Smooth muscle cell (in vitro differentiated cells): ENCODE data around the gene SLC17A6. TPM values are rescaled to one million over a fixed set of nuclear protein-coding genes. Genes with fewer than 3 reads are reported as not detected.

Experiments used
- DNase-seq: peaks from one replicate; lab custom pipeline; 2025; ENCODE audit not compliant: unreplicated experiment; lab: John Stamatoyannopoulos, UW
- H2AFZ ChIP-seq: fragments of 200-600 bp; sonication (generic); 2 replicates; pipeline ENCODE4 v1.6.0; 2016; ENCODE audit warnings: antibody characterized with exemption, low read depth, mild to moderate bottlenecking
- H3F3A ChIP-seq: fragments of 200-600 bp; sonication (generic); 2 replicates; pipeline ENCODE4 v1.6.0; 2017; ENCODE audit warnings: antibody characterized with exemption, low read depth
- H3K27ac ChIP-seq: fragments of 200-600 bp; sonication (generic); 2 replicates; pipeline ENCODE4 v1.5.1; 2016; ENCODE audit warnings: low read depth, mild to moderate bottlenecking
- H3K27me3 ChIP-seq: fragments of 200-600 bp; sonication (generic); 2 replicates; pipeline ENCODE4 v1.6.1; 2016; ENCODE audit warnings: low read depth, mild to moderate bottlenecking
- H3K36me3 ChIP-seq: fragments of 200-600 bp; sonication (generic); 2 replicates; pipeline ENCODE4 v1.5.1; 2016; ENCODE audit warnings: low read depth
- H3K4me1 ChIP-seq: fragments of 200-600 bp; sonication (generic); 2 replicates; pipeline ENCODE4 v1.5.1; 2016; ENCODE audit warnings: low read depth
- H3K4me2 ChIP-seq: fragments of 200-600 bp; sonication (generic); 2 replicates; pipeline ENCODE4 v1.6.0; 2016; ENCODE audit warnings: mild to moderate bottlenecking
- H3K4me3 ChIP-seq: fragments of 200-600 bp; sonication (generic); 2 replicates; pipeline ENCODE4 v1.5.1; 2016; ENCODE audit warnings: mild to moderate bottlenecking
- H3K79me2 ChIP-seq: fragments of 200-600 bp; sonication (generic); 2 replicates; pipeline ENCODE4 v1.6.0; 2016; ENCODE audit warnings: low read depth, mild to moderate bottlenecking
- H3K9ac ChIP-seq: fragments of 200-600 bp; sonication (generic); 2 replicates; pipeline ENCODE4 v1.6.0; 2016; ENCODE audit warnings: low read depth
- H3K9me3 ChIP-seq: fragments of 200-600 bp; sonication (generic); replicated peaks from 2 replicates; pipeline ENCODE4 v1.5.1; 2016; ENCODE audit warnings: low read depth
- H4K20me1 ChIP-seq: fragments of 200-600 bp; sonication (generic); 2 replicates; pipeline ENCODE4 v1.6.0; 2016; ENCODE audit warnings: low read depth
- WGBS: methylation state at CpG from one replicate; pipeline ENCODE4 v1.1.7; 2016; ENCODE audit warnings: low lambda C conversion rate; 5-methylcytosine and 5-hydroxymethylcytosine counted together
- polyA plus RNA-seq: library from polyadenylated mRNA; unstranded; fragments of >200 nt; fragmentation: Nextera tagmentation; extraction: Ambion mirVana; gene quantifications from 2 replicates; pipeline ENCODE4 v1.2.1, GENCODE V29; 2016
- total RNA-seq: library from RNA; depleted of rRNA; stranded (reverse); fragments of >200 nt; gene quantifications from 2 replicates; pipeline ENCODE4 v1.2.3, GENCODE V29; 2014
- TF ChIP-seq, protein P1 (sequence below): fragments of 200-600 bp; sonication (generic); IDR thresholded peaks from 2 replicates; pipeline ENCODE4 v1.5.1; 2017; ENCODE audit warnings: borderline replicate concordance, mild to moderate bottlenecking, antibody characterized with exemption; ENCODE audit not compliant: insufficient read depth, poor library complexity, severe bottlenecking

The SLC17A6 gene
- total and polyA plus RNA-seq, 2 experiments from 2014 or later = not detected

DNA sequence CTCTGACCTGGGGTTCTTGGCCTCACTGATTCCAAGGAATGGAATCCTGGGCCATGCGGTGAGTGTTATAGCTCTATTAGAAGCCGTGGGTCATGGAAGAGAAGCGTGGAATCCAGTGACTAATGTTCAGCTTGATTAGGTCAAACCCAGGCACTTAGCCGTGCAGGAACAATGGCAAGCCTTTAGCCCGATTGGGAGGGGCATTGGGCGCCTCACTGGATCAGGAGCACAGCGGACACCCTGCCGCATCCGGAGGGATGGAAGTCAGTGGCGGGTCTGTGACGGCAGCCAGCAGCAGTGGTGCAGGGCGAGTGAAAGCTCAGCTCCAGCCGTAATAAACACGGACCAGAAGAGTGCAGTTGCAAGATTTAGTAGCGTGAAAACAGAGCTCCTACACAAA, 20.5 kb upstream of the SLC17A6 start:
- Histone ChIP-seq H3K9ac (no peak overlapping the region), H3K4me1 (no peaks in the 10 kb centered on the region), H3F3A (no peaks in the 10 kb centered on the region), H3K79me2 (no peaks in the 10 kb centered on the region), H3K9me3 (no peaks in the 10 kb centered on the region), H3K4me2 (no peak overlapping the region), H3K4me3 (no peak overlapping the region), H3K27me3 (no peaks in the 10 kb centered on the region), H3K27ac (no peak overlapping the region), H4K20me1 (no peaks in the 10 kb centered on the region), H2AFZ (no peak overlapping the region), H3K36me3 (no peaks in the 10 kb centered on the region)
- TF ChIP-seq, protein P1, sequence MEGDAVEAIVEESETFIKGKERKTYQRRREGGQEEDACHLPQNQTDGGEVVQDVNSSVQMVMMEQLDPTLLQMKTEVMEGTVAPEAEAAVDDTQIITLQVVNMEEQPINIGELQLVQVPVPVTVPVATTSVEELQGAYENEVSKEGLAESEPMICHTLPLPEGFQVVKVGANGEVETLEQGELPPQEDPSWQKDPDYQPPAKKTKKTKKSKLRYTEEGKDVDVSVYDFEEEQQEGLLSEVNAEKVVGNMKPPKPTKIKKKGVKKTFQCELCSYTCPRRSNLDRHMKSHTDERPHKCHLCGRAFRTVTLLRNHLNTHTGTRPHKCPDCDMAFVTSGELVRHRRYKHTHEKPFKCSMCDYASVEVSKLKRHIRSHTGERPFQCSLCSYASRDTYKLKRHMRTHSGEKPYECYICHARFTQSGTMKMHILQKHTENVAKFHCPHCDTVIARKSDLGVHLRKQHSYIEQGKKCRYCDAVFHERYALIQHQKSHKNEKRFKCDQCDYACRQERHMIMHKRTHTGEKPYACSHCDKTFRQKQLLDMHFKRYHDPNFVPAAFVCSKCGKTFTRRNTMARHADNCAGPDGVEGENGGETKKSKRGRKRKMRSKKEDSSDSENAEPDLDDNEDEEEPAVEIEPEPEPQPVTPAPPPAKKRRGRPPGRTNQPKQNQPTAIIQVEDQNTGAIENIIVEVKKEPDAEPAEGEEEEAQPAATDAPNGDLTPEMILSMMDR = no peak
- DNase-seq = no peak
- 94% methylated on average over 15 of the region's 15 CpGs for WGBS

DNA sequence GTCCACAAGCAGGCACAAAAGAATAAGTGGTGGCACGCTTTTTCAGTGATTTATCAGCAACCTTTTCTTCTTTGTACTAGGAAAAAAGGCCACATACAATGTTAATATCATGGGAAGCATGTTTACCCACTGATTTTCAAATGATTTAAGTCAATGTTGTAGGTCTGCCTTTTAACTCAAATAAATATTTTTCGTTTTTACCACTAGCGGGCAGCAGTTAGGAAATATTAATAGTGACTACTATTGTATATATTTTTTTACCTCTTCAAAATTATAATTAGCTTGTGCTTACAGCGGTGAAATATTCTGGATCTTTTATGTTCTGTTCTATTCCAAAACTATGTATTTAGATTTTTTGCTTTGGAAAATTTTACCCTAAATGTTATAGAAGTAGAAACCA, 6.4 kb upstream of the SLC17A6 start:
- H3K9me3 ChIP-seq = no peaks in the 10 kb centered on the region
- no peak overlapping the region for H3K9ac ChIP-seq
- no peaks in the 10 kb centered on the region for H3K79me2 ChIP-seq
- no peak overlapping the region for H3K27ac ChIP-seq
- peaks cover 14% of the 10 kb centered on the region for H3K27me3 ChIP-seq
- no peaks in the 10 kb centered on the region for H4K20me1 ChIP-seq
- TF ChIP-seq, protein P1 = no peak
- WGBS = 60% methylated on average over 4 of the region's 4 CpGs
- H3K4me1 ChIP-seq = no peaks in the 10 kb centered on the region
- H3K4me3 ChIP-seq = no peak overlapping the region
- no peak overlapping the region for H3K4me2 ChIP-seq
- no peak overlapping the region for H2AFZ ChIP-seq
- H3K36me3 ChIP-seq = no peaks in the 10 kb centered on the region
- H3F3A ChIP-seq = no peaks in the 10 kb centered on the region
- no peak for DNase-seq

DNA sequence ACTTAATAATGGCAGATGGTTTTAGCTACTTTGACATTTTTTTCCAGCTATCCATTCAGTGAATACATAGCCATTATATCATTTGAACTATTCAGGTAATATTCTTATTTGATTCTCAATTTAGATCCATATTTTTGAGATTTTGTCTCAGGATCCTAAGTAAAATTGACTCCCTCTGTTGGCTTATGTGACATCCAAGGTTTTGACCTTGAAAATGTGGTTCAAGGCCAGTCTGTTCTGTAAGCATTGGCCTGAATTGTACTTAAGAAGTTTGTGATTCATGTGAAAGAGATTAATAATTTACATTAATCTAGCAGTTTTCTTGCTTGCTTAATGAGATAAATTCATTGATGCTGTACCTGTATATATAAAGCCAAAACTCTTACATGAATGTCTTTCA, 1.6 kb upstream of the SLC17A6 start:
- no peaks in the 10 kb centered on the region for H4K20me1 ChIP-seq
- no peaks in the 10 kb centered on the region for H3F3A ChIP-seq
- H3K9me3 ChIP-seq = no peaks in the 10 kb centered on the region
- no peak overlapping the region for H3K4me3 ChIP-seq
- H2AFZ ChIP-seq = no peak overlapping the region
- no peak for DNase-seq
- peaks cover 59% of the 10 kb centered on the region for H3K27me3 ChIP-seq
- H3K4me1 ChIP-seq = no peaks in the 10 kb centered on the region
- no peaks in the 10 kb centered on the region for H3K79me2 ChIP-seq
- TF ChIP-seq, protein P1 = no peak
- H3K4me2 ChIP-seq = no peak overlapping the region
- H3K9ac ChIP-seq = no peak overlapping the region
- no peaks in the 10 kb centered on the region for H3K36me3 ChIP-seq
- no peak overlapping the region for H3K27ac ChIP-seq

DNA sequence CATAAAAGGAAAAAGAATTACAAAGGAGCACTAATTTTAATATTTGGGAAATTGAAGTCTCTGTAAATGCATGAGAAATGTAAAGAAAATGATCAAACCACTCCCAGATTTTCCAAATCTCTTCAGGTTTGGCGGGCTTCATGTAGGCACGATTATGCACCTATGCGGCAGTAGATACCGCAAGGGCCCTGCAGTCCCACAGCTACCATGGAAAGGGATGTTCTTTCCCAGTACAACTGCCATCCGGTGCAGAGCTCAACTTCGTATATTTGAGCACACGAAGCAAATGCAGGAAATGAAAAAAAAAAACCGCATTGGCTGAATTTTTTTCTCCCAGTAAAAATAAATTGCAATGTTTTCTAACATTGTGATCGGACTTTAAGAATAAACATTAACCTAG, 1.4 kb downstream of the SLC17A6 start:
- Histone ChIP-seq H3K36me3 (no peaks in the 10 kb centered on the region), H3K9me3 (no peaks in the 10 kb centered on the region), H3F3A (no peaks in the 10 kb centered on the region), H3K27me3 (peaks cover 87% of the 10 kb centered on the region), H3K4me2 (no peak overlapping the region), H3K79me2 (no peaks in the 10 kb centered on the region), H2AFZ (no peak overlapping the region), H3K9ac (no peak overlapping the region), H3K4me3 (no peak overlapping the region), H4K20me1 (no peaks in the 10 kb centered on the region), H3K4me1 (no peaks in the 10 kb centered on the region), H3K27ac (no peak overlapping the region)
- 30% methylated on average over 9 of the region's 9 CpGs for WGBS
- TF ChIP-seq, protein P1 = no peak
- no peak for DNase-seq
